Hair follicular keratinocyte (primary cell): ENCODE data around the gene ARID4A. TPM values are rescaled to one million over a fixed set of nuclear protein-coding genes. Genes with fewer than 3 reads are reported as not detected.

Experiments used
- total RNA-seq: library from RNA; depleted of rRNA; stranded (reverse); fragments of >200 nt; gene quantifications from 2 replicates; pipeline ENCODE4 v1.2.3, GENCODE V29; 2015

Gene ARID4A
- total RNA-seq, result 1.4 and 4.1 TPM in 2 replicates

GRCh38 chr14:58298477-58299400, at the start of gene ARID4A:
Gene ARID4A, plus strand, starts transcription at chr14:58298555. Its CDS starts 1,300 bp downstream, at chr14:58299855.

GRCh38 chr14:58395812-58396788, 97.7 kb downstream of the ARID4A start, which contains the start of gene TOMM20L:
Gene TOMM20L, plus strand, starts transcription at chr14:58395930. Its CDS starts 28 bp downstream, at chr14:58395958.

Other genes with a start within 250 kb of the ARID4A start
- 0.04 and 0.47 TPM in 2 replicates for gene ARMH4, start 146.3 kb upstream of the ARID4A start, total RNA-seq
- 47.7 and 52.2 TPM in 2 replicates for gene ACTR10, start 98.4 kb upstream of the ARID4A start, total RNA-seq
- 92.4 and 156 TPM in 2 replicates for gene PSMA3, start 53.7 kb upstream of the ARID4A start, total RNA-seq
- not detected in 2 replicates for gene TOMM20L, start 97.4 kb downstream of the ARID4A start, total RNA-seq
- gene TIMM9, start 129.0 kb downstream of the ARID4A start, total RNA-seq, result 73.7 and 78.7 TPM in 2 replicates
- 11.2 and 14.2 TPM in 2 replicates for gene KIAA0586, start 129.2 kb downstream of the ARID4A start, total RNA-seq